ENCODE results near the gene TRIP12. TPM values are rescaled to one million over a fixed set of nuclear protein-coding genes. Genes with fewer than 3 reads are reported as not detected.

The TRIP12 gene
- total RNA-seq, 1 donor from 2014 or later, result 191 TPM

DNA sequence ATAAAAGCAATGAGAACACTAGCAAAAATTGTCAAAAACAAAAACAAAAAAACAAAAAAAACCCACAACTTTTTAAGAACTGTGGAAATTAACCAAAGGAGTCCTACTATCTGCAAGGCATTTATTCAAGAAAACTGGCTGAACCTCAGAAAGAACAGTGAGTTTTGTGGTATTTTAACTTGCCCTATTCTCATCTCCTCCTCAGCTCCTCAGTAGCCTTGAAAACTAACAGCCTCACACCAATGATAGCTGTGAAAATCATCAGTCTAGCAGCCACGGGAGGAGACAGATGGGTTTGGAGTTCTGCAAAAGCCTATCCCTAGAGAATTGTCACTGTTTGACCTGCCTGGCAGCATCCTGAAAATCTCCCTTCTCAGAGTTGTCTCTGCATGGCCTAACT, 187.4 kb downstream of the TRIP12 start:
- Mint-ChIP-seq H3K36me3 (no peaks in the 10 kb centered on the region), H3K4me1 (ENCODE audit: unreplicated experiment) (no peaks in the 10 kb centered on the region), H3K27me3 (peaks cover 3% of the 10 kb centered on the region), H3K9me3 (peaks cover 6% of the 10 kb centered on the region), H3K4me3 (no peak overlapping the region), H3K27ac (no peak overlapping the region)
- DNase-seq (ENCODE audit: extremely low spot score, unreplicated experiment), result no peak
- TF ChIP-seq CTCF (conservative IDR thresholded peaks at IDR 0.05), result no peak

GRCh38 chr2:229733611-229734245, 188.1 kb downstream of the TRIP12 start:
- no peaks in the 10 kb centered on the region for H3K4me1 Mint-ChIP-seq (ENCODE audit: unreplicated experiment)
- peaks cover 6% of the 10 kb centered on the region for H3K9me3 Mint-ChIP-seq
- H3K27me3 Mint-ChIP-seq, result peaks cover 3% of the 10 kb centered on the region
- H3K27ac Mint-ChIP-seq, result no peak overlapping the region
- H3K36me3 Mint-ChIP-seq, result no peaks in the 10 kb centered on the region
- H3K4me3 Mint-ChIP-seq, result no peak overlapping the region
- DNase-seq (ENCODE audit: extremely low spot score, unreplicated experiment), result no peak
- TF ChIP-seq CTCF (conservative IDR thresholded peaks at IDR 0.05), result no peak

GRCh38 chr2:229732897-229733296, 188.9 kb downstream of the TRIP12 start:
- Mint-ChIP-seq H3K27me3 (peaks cover 3% of the 10 kb centered on the region), H3K36me3 (no peaks in the 10 kb centered on the region), H3K4me1 (ENCODE audit: unreplicated experiment) (no peaks in the 10 kb centered on the region), H3K27ac (no peak overlapping the region), H3K9me3 (peaks cover 3% of the 10 kb centered on the region), H3K4me3 (no peak overlapping the region)
- TF ChIP-seq CTCF (conservative IDR thresholded peaks at IDR 0.05), result no peak
- no peak for DNase-seq (ENCODE audit: extremely low spot score, unreplicated experiment)

GRCh38 chr2:229731916-229732315, 189.9 kb downstream of the TRIP12 start:
- no peak for TF ChIP-seq CTCF (conservative IDR thresholded peaks at IDR 0.05)
- Mint-ChIP-seq H3K27ac (no peak overlapping the region), H3K27me3 (peaks cover 3% of the 10 kb centered on the region), H3K9me3 (no peaks in the 10 kb centered on the region), H3K4me1 (ENCODE audit: unreplicated experiment) (no peaks in the 10 kb centered on the region), H3K36me3 (no peaks in the 10 kb centered on the region), H3K4me3 (no peak overlapping the region)
- no peak for DNase-seq (ENCODE audit: extremely low spot score, unreplicated experiment)

- no peak for DNase-seq (ENCODE audit: extremely low spot score, unreplicated experiment)
- H3K9me3 Mint-ChIP-seq, result no peaks in the 10 kb centered on the region
- no peak overlapping the region for H3K27ac Mint-ChIP-seq
- no peak for TF ChIP-seq CTCF (conservative IDR thresholded peaks at IDR 0.05)
- peaks cover 3% of the 10 kb centered on the region for H3K27me3 Mint-ChIP-seq
- H3K36me3 Mint-ChIP-seq, result no peaks in the 10 kb centered on the region
- H3K4me1 Mint-ChIP-seq (ENCODE audit: unreplicated experiment), result no peaks in the 10 kb centered on the region
- no peak overlapping the region for H3K4me3 Mint-ChIP-seq
Observed at GRCh38 chr2:229731363-229731762, 190.4 kb downstream of the TRIP12 start.

DNA sequence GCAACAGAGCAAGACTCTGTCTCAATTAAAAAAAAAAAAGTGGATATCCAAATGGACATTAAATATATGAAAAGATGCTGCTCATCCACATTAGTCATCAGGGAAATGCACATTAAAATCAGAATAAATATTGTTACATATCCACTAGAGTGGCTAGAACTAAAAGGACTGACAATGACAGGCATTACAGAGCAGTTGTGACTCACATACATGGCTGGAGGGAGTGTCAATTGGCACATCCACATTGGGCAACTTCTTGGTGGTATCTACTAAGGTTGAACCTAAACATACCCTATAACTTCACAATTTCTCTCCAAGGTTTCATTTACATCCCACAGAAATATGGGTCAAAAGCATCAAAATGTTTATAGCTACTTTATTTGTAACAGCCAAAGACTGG, 193.4 kb downstream of the TRIP12 start:
- H3K27me3 Mint-ChIP-seq, result peaks cover 17% of the 10 kb centered on the region
- H3K4me3 Mint-ChIP-seq, result no peak overlapping the region
- no peak for TF ChIP-seq CTCF (conservative IDR thresholded peaks at IDR 0.05)
- no peaks in the 10 kb centered on the region for H3K36me3 Mint-ChIP-seq
- no peaks in the 10 kb centered on the region for H3K4me1 Mint-ChIP-seq (ENCODE audit: unreplicated experiment)
- no peak for DNase-seq (ENCODE audit: extremely low spot score, unreplicated experiment)
- no peak overlapping the region for H3K27ac Mint-ChIP-seq
- H3K9me3 Mint-ChIP-seq, result no peaks in the 10 kb centered on the region
